Measurements from ENCODE around the gene SFSWAP.
"Not testable (repeated sequence)": the region's sequence is repeated elsewhere in the genome, so short reads cannot be mapped to it uniquely, and the experiment has no call there.

SFSWAP gene

DNA sequence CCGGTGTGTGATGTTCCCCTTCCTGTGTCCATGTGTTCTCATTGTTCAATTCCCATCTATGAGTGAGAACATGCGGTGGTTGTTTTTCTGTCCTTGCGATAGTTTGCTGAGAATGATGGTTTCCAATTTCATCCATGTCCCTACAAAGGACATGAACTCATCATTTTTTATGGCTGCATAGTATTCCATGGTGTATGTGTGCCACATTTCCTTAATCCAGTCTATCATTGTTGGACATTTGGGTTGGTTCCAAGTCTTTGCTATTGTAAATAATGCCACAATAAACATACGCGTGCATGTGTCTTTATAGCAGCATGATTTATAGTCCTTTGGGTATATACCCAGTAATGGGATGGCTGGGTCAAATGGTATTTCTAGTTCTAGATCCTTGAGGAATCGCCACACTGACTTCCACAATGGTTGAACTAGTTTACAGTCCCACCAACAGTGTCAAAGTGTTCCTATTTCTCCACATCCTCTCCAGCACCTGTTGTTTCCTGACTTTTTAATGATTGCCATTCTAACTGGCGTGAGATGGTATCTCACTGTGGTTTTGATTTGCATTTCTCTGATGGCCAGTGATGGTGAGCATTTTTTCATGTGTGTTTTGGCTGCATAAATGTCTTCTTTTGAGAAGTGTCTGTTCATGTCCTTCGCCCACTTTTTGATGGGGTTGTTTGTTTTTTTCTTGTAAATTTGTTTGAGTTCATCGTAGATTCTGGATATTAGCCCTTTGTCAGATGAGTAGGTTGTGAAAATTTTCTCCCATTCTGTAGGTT is 98.8 kb downstream of the SFSWAP start:
- H3K9me3 ChIP-seq (replicated peaks in 1 of 2; ENCODE audit: control insufficient read depth in 2 of 2, insufficient read depth in 1 of 2, low read depth in 1 of 2, low read length in 2 of 2); H3K9ac ChIP-seq (ENCODE audit: low read depth, low read length, poor library complexity); H3K23ac ChIP-seq (ENCODE audit: low read depth, low read length, poor library complexity); DNase-seq (ENCODE audit: low spot score); H3K79me1 ChIP-seq (ENCODE audit: low read depth, low read length); H3K27ac ChIP-seq (replicated peaks; ENCODE audit: low read length); H2BK120ac ChIP-seq (ENCODE audit: low read depth, low read length); H4K8ac ChIP-seq (ENCODE audit: low read depth, low read length); H2BK12ac ChIP-seq (ENCODE audit: low read length); H2AFZ ChIP-seq (ENCODE audit: low read length); H3K18ac ChIP-seq (ENCODE audit: low read length); H4K91ac ChIP-seq (ENCODE audit: low read depth, low read length, poor library complexity); H2BK5ac ChIP-seq (ENCODE audit: low read length); H3K14ac ChIP-seq (ENCODE audit: low read length); H3K4me1 ChIP-seq (ENCODE audit: control insufficient read depth in 2 of 2, insufficient read depth in 1 of 2, low read depth in 1 of 2, low read length in 2 of 2); H3K4ac ChIP-seq (ENCODE audit: low read length); H2BK15ac ChIP-seq (ENCODE audit: low read length); H3K36me3 ChIP-seq (replicated peaks in 1 of 2; ENCODE audit: control insufficient read depth in 2 of 2, insufficient read depth in 2 of 2, low read length in 2 of 2); H2AK5ac ChIP-seq (ENCODE audit: low read depth, low read length); H3K4me3 ChIP-seq (ENCODE audit: low read length in 2 of 2); H3K4me2 ChIP-seq (ENCODE audit: insufficient read depth, low read length, poor library complexity, severe bottlenecking); H3K27me3 ChIP-seq (ENCODE audit: control insufficient read depth in 3 of 3, insufficient read depth in 3 of 3, low read depth in 1 of 3, low read length in 3 of 3): not testable (repeated sequence)
- WGBS, 2 donors (ENCODE audit: extremely low coverage in 2 of 2, insufficient read length in 2 of 2, insufficient replicate concordance in 1 of 2): no CpG with 5 or more reads among the region's 9 CpGs

DNA sequence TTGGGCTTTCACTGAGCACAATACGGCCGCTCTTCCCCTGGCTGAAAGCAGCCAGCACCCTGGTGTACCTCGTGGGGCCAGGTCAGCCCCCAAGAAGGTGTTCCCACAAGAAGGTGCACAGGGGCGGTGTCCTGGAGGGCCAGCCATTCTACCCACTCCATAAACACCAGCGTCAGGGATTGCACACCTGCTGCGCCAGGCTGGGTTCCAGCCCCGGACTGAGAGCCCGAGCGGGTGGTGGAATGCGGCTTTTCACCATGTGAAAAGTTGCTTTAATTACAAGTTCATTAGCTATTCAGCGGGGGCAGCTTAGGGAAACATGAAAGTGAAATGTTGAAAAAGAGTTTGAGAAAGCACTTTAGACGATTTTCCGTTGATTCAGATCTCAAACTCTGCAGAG is 99.8 kb downstream of the SFSWAP start:
- peak overlapping the region; percentile 38 for H3K14ac ChIP-seq (ENCODE audit: low read length)
- no peak overlapping the region for H2BK5ac ChIP-seq (ENCODE audit: low read length)
- no peak overlapping the region for H2AK5ac ChIP-seq (ENCODE audit: low read depth, low read length)
- no peak overlapping the region for H3K4ac ChIP-seq (ENCODE audit: low read length)
- no peaks in the 10 kb centered on the region for H3K4me1 ChIP-seq (ENCODE audit: control insufficient read depth in 2 of 2, insufficient read depth in 1 of 2, low read depth in 1 of 2, low read length in 2 of 2)
- DNase-seq (ENCODE audit: low spot score): no peak
- no peaks in the 10 kb centered on the region for H3K79me1 ChIP-seq (ENCODE audit: low read depth, low read length)
- no peak overlapping the region for H3K23ac ChIP-seq (ENCODE audit: low read depth, low read length, poor library complexity)
- peaks cover 3 to 4% of the 10 kb centered on the region in 2 donors for H3K9me3 ChIP-seq (replicated peaks in 1 of 2; ENCODE audit: control insufficient read depth in 2 of 2, insufficient read depth in 1 of 2, low read depth in 1 of 2, low read length in 2 of 2)
- H3K18ac ChIP-seq (ENCODE audit: low read length): no peak overlapping the region
- no CpG with 5 or more reads among the region's 13 CpGs for WGBS, 2 donors (ENCODE audit: extremely low coverage in 2 of 2, insufficient read length in 2 of 2, insufficient replicate concordance in 1 of 2)
- no peak overlapping the region for H3K4me3 ChIP-seq (ENCODE audit: low read length in 2 of 2)
- H3K4me2 ChIP-seq (ENCODE audit: insufficient read depth, low read length, poor library complexity, severe bottlenecking): no peak overlapping the region
- H2BK120ac ChIP-seq (ENCODE audit: low read depth, low read length): no peak overlapping the region
- H4K91ac ChIP-seq (ENCODE audit: low read depth, low read length, poor library complexity): no peak overlapping the region
- peaks cover 0 to 3% of the 10 kb centered on the region in 2 donors for H3K36me3 ChIP-seq (replicated peaks in 1 of 2; ENCODE audit: control insufficient read depth in 2 of 2, insufficient read depth in 2 of 2, low read length in 2 of 2)
- no peaks in the 10 kb centered on the region for H3K27me3 ChIP-seq (ENCODE audit: control insufficient read depth in 3 of 3, insufficient read depth in 3 of 3, low read depth in 1 of 3, low read length in 3 of 3)
- no peak overlapping the region for H3K9ac ChIP-seq (ENCODE audit: low read depth, low read length, poor library complexity)
- H2BK15ac ChIP-seq (ENCODE audit: low read length): no peak overlapping the region
- H3K27ac ChIP-seq (replicated peaks; ENCODE audit: low read length): no peak overlapping the region
- H2AFZ ChIP-seq (ENCODE audit: low read length): no peak overlapping the region
- peak overlapping the region; percentile 82 for H4K8ac ChIP-seq (ENCODE audit: low read depth, low read length)
- no peak overlapping the region for H2BK12ac ChIP-seq (ENCODE audit: low read length)

DNA sequence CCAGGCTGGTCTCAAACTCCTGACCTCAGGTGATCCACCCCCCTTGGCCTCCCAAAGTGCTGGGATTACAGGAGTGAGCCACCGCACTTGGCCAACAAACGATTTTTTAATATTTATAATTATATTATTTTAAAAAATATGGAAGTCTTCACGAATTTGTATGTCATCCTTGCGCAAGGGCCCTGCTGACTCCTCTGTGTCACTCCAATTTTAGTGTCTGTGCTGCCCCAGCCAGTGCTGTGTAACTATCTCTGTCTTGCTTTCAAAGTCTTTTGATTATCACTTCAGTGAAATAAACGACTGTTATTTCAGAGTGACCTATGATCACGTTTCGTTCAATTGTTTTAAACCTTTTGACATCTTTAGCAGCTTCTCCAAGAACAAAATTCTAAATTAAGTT is 104.2 kb downstream of the SFSWAP start:
- Histone ChIP-seq H4K8ac (ENCODE audit: low read depth, low read length) (no peak overlapping the region), H3K14ac (ENCODE audit: low read length) (no peak overlapping the region), H3K9me3 (replicated peaks in 1 of 2; ENCODE audit: control insufficient read depth in 2 of 2, insufficient read depth in 1 of 2, low read depth in 1 of 2, low read length in 2 of 2) (peaks cover 0 to 4% of the 10 kb centered on the region in 2 donors), H3K36me3 (replicated peaks in 1 of 2; ENCODE audit: control insufficient read depth in 2 of 2, insufficient read depth in 2 of 2, low read length in 2 of 2) (no peaks in the 10 kb centered on the region), H3K4me2 (ENCODE audit: insufficient read depth, low read length, poor library complexity, severe bottlenecking) (no peak overlapping the region), H2BK120ac (ENCODE audit: low read depth, low read length) (no peak overlapping the region), H2BK5ac (ENCODE audit: low read length) (no peak overlapping the region), H3K4ac (ENCODE audit: low read length) (no peak overlapping the region), H2AK5ac (ENCODE audit: low read depth, low read length) (no peak overlapping the region), H3K27ac (replicated peaks; ENCODE audit: low read length) (no peak overlapping the region), H3K23ac (ENCODE audit: low read depth, low read length, poor library complexity) (no peak overlapping the region), H2AFZ (ENCODE audit: low read length) (no peak overlapping the region), H2BK15ac (ENCODE audit: low read length) (no peak overlapping the region), H3K4me3 (ENCODE audit: low read length in 2 of 2) (no peak overlapping the region), H3K79me1 (ENCODE audit: low read depth, low read length) (no peaks in the 10 kb centered on the region), H4K91ac (ENCODE audit: low read depth, low read length, poor library complexity) (no peak overlapping the region), H3K27me3 (ENCODE audit: control insufficient read depth in 3 of 3, insufficient read depth in 3 of 3, low read depth in 1 of 3, low read length in 3 of 3) (no peaks in the 10 kb centered on the region), H3K18ac (ENCODE audit: low read length) (no peak overlapping the region), H2BK12ac (ENCODE audit: low read length) (no peak overlapping the region), H3K9ac (ENCODE audit: low read depth, low read length, poor library complexity) (no peak overlapping the region), H3K4me1 (ENCODE audit: control insufficient read depth in 2 of 2, insufficient read depth in 1 of 2, low read depth in 1 of 2, low read length in 2 of 2) (no peaks in the 10 kb centered on the region)
- no peak for DNase-seq (ENCODE audit: low spot score)
- no CpG with 5 or more reads among the region's 7 CpGs for WGBS, 2 donors (ENCODE audit: extremely low coverage in 2 of 2, insufficient read length in 2 of 2, insufficient replicate concordance in 1 of 2)

DNA sequence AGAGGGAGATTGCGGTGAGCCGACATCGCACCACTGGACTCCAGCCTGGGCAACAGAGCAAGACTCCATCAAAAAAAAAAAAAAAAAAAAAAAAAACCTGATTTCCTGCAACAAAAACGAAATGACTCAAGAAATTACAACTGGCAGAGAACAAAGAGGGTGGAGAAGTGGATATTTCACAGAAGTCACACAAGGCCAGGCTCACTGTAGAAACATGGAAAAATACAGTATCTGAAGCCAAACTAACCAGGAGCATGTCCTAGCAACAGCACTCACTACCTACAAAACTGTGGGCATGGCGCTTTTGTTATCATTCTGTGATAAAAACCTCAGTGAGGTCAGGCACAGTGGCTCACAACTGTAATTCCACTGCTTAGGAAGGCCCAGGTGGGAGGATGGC is 105.6 kb downstream of the SFSWAP start:
- no peak overlapping the region for H3K18ac ChIP-seq (ENCODE audit: low read length)
- H3K27me3 ChIP-seq (ENCODE audit: control insufficient read depth in 3 of 3, insufficient read depth in 3 of 3, low read depth in 1 of 3, low read length in 3 of 3): no peaks in the 10 kb centered on the region
- H2BK12ac ChIP-seq (ENCODE audit: low read length): no peak overlapping the region
- no peaks in the 10 kb centered on the region for H3K79me1 ChIP-seq (ENCODE audit: low read depth, low read length)
- no peak overlapping the region for H3K27ac ChIP-seq (replicated peaks; ENCODE audit: low read length)
- no peak overlapping the region for H2BK15ac ChIP-seq (ENCODE audit: low read length)
- H3K23ac ChIP-seq (ENCODE audit: low read depth, low read length, poor library complexity): no peak overlapping the region
- H3K14ac ChIP-seq (ENCODE audit: low read length): no peak overlapping the region
- no peak overlapping the region for H2AFZ ChIP-seq (ENCODE audit: low read length)
- no peak overlapping the region for H3K4ac ChIP-seq (ENCODE audit: low read length)
- peak overlapping the region; percentile 25 for H3K4me2 ChIP-seq (ENCODE audit: insufficient read depth, low read length, poor library complexity, severe bottlenecking)
- H3K4me3 ChIP-seq (ENCODE audit: low read length in 2 of 2): no peak overlapping the region
- no peaks in the 10 kb centered on the region for H3K4me1 ChIP-seq (ENCODE audit: control insufficient read depth in 2 of 2, insufficient read depth in 1 of 2, low read depth in 1 of 2, low read length in 2 of 2)
- no peak overlapping the region for H2AK5ac ChIP-seq (ENCODE audit: low read depth, low read length)
- no peak overlapping the region for H2BK120ac ChIP-seq (ENCODE audit: low read depth, low read length)
- no peak for DNase-seq (ENCODE audit: low spot score)
- peaks cover 0 to 4% of the 10 kb centered on the region in 2 donors for H3K9me3 ChIP-seq (replicated peaks in 1 of 2; ENCODE audit: control insufficient read depth in 2 of 2, insufficient read depth in 1 of 2, low read depth in 1 of 2, low read length in 2 of 2)
- WGBS, 2 donors (ENCODE audit: extremely low coverage in 2 of 2, insufficient read length in 2 of 2, insufficient replicate concordance in 1 of 2): no CpG with 5 or more reads among the region's 5 CpGs
- H3K36me3 ChIP-seq (replicated peaks in 1 of 2; ENCODE audit: control insufficient read depth in 2 of 2, insufficient read depth in 2 of 2, low read length in 2 of 2): no peaks in the 10 kb centered on the region
- no peak overlapping the region for H3K9ac ChIP-seq (ENCODE audit: low read depth, low read length, poor library complexity)
- no peak overlapping the region for H4K8ac ChIP-seq (ENCODE audit: low read depth, low read length)
- H2BK5ac ChIP-seq (ENCODE audit: low read length): no peak overlapping the region
- H4K91ac ChIP-seq (ENCODE audit: low read depth, low read length, poor library complexity): peak overlapping the region; percentile 56

Data from neuronal stem cell (in vitro differentiated cells).